Urinary bladder (tissue), 4 donors: ENCODE data around the gene PCNX4. TPM values are rescaled to one million over a fixed set of nuclear protein-coding genes. Genes with fewer than 3 reads are reported as not detected.
"Not testable (repeated sequence)": the region's sequence is repeated elsewhere in the genome, so short reads cannot be mapped to it uniquely, and the experiment has no call there.

ENCODE experiments used
- DNase-seq: peaks from one replicate; pipeline ENCODE4 v3.0.0-alpha.2; 2015; ENCODE audit errors: extremely low spot score
- H3K27ac ChIP-seq: one replicate; pipeline ENCODE4 v1.5.1; 2013; ENCODE audit warnings: low read depth, mild to moderate bottlenecking, moderate library complexity
- H3K36me3 ChIP-seq: one replicate; pipeline ENCODE4 v1.6.1; 2013; ENCODE audit warnings: mild to moderate bottlenecking, moderate library complexity; ENCODE audit not compliant: insufficient read depth
- H3K4me1 ChIP-seq: one replicate; pipeline ENCODE4 v1.6.1; 2013; ENCODE audit warnings: mild to moderate bottlenecking, moderate library complexity; ENCODE audit not compliant: insufficient read depth
- H3K4me3 ChIP-seq: one replicate; pipeline ENCODE4 v1.5.1; 2013; ENCODE audit warnings: low read depth, low read length
- WGBS: extraction: QIAGEN DNeasy Blood & Tissue Kit; methylation state at CpG from one replicate; pipeline ENCODE4 v1.1.7; 2013; 5-methylcytosine and 5-hydroxymethylcytosine counted together
- polyA plus RNA-seq: library from polyadenylated mRNA; stranded (reverse); fragments of 200-250 nt; gene quantifications from one replicate; pipeline ENCODE4 v1.2.3, GENCODE V29; 2013
- total RNA-seq: library from RNA; depleted of rRNA; stranded (reverse); fragments of >200 nt; gene quantifications from one replicate; pipeline ENCODE4 v1.2.3, GENCODE V29; 2014
- donor health status: healthy with polysubstance abuse.
- donor health status: healthy.

Gene PCNX4
- total RNA-seq = 128 TPM
- polyA plus RNA-seq = 15.8 TPM

- WGBS = under 1% methylated on average over 88 of the region's 88 CpGs
- peak; percentile 99 for DNase-seq
- Histone ChIP-seq H3K4me1 (no peaks in the 10 kb centered on the region), H3K27ac (peak within 1 kb of the TSS; percentile 94), H3K4me3 (peak within 1 kb of the TSS; percentile 56), H3K36me3 (no peaks in the 10 kb centered on the region)
Measured at GRCh38 chr14:60091550-60092525, at the start of gene PCNX4. TSS of gene PCNX4 (plus strand) at chr14:60091923. CDS start at chr14:60107639, 15,716 bp downstream.

- not testable (repeated sequence) for DNase-seq, H3K4me3 ChIP-seq, H3K27ac ChIP-seq, H3K4me1 ChIP-seq, H3K36me3 ChIP-seq
- WGBS = 45% methylated on average over 1 of the region's 1 CpG
Measured at GRCh38 chr14:60047976-60048375, 43.7 kb upstream of the PCNX4 start.

- H3K27ac ChIP-seq = no peak overlapping the region
- DNase-seq = peak; percentile 58
- 26% methylated on average over 3 of the region's 3 CpGs for WGBS
- no peaks in the 10 kb centered on the region for H3K4me1 ChIP-seq
- H3K36me3 ChIP-seq = no peaks in the 10 kb centered on the region
- no peak overlapping the region for H3K4me3 ChIP-seq
Measured at GRCh38 chr14:60051721-60052221, 40.0 kb upstream of the PCNX4 start.

- Histone ChIP-seq H3K36me3 (no peaks in the 10 kb centered on the region), H3K4me3 (no peak overlapping the region), H3K27ac (no peak overlapping the region), H3K4me1 (no peaks in the 10 kb centered on the region)
- no peak for DNase-seq
- WGBS = 72% methylated on average over 1 of the region's 1 CpG
Measured at GRCh38 chr14:60058087-60058486, 33.6 kb upstream of the PCNX4 start.

DNA sequence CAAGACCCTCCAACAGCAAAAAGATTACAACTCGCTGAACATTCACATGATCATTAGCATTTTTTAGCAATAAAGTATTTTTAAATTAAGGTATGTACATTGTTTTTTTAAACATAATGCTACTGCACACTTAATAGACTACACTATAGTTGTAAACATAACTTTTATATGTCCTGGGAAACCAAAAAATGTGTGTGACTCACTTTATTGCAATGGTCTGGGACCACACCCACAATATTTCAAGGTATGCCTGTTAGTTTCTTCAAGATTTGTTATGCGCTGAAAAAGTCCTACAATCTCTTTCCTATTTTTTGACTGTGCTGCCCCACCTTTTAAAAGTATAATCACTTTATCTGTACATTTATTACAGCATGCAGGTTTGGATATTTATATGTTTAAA lies 30.4 kb upstream of the PCNX4 start:
- no peak for DNase-seq
- no peaks in the 10 kb centered on the region for H3K4me1 ChIP-seq
- WGBS = 75% methylated on average over 2 of the region's 2 CpGs
- no peaks in the 10 kb centered on the region for H3K36me3 ChIP-seq
- no peak overlapping the region for H3K27ac ChIP-seq
- no peak overlapping the region for H3K4me3 ChIP-seq

DNA sequence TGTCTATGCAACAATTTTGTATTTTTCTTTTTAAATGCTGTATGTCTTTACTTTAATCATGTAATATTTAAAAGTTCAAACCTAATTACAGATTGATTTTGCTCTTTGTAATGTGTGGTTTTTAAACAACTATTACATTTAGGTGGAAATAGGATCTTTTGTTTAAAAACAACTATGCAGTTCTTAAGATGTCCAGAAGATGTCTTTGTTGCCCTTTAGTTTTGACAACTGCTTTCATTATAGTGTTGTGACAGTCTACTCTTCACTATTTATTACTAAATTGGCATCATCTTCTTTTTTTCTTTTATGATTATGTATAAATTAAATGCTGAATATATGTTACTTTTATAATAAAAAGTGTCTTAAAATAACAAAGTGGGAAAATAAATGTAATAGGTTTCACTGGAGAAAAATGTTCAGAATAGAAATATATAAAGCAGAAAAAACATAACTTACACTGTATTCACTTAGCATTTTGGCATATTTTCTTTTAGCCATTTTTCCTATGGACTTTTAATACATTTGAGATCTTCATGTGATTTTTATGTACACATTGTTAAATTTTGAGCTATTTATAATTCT lies 27.1 kb upstream of the PCNX4 start:
- no peak for DNase-seq
- Histone ChIP-seq H3K4me1 (no peaks in the 10 kb centered on the region), H3K4me3 (no peak overlapping the region), H3K36me3 (no peaks in the 10 kb centered on the region), H3K27ac (no peak overlapping the region)

DNA sequence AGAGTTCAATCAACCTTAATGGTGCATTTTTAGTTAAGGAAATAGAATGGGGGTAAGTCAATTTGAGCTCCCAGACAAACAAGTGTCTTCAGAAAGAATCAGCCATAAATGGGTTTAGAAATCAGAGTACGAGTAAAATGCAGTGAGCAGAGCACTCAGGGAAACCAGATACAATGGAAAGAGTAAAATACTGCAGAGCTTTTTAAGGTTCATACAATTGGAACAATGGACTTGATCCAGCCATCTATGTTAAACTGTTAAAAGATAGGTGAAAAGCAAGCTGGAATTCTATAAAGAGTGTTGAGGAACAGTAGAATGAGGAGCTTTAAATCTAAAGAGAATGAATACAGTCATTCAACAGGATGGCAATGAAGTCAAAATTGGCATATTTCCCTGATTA lies 23.8 kb upstream of the PCNX4 start:
- Histone ChIP-seq H3K36me3 (no peaks in the 10 kb centered on the region), H3K27ac (no peak overlapping the region), H3K4me3 (no peak overlapping the region), H3K4me1 (no peaks in the 10 kb centered on the region)
- 95% methylated on average over 1 of the region's 1 CpG for WGBS
- DNase-seq = no peak

- Histone ChIP-seq H3K4me3 (no peak overlapping the region), H3K4me1 (no peaks in the 10 kb centered on the region), H3K36me3 (no peaks in the 10 kb centered on the region), H3K27ac (no peak overlapping the region)
- DNase-seq = no peak
Measured at GRCh38 chr14:60079723-60080122, 12.0 kb upstream of the PCNX4 start.

DNA sequence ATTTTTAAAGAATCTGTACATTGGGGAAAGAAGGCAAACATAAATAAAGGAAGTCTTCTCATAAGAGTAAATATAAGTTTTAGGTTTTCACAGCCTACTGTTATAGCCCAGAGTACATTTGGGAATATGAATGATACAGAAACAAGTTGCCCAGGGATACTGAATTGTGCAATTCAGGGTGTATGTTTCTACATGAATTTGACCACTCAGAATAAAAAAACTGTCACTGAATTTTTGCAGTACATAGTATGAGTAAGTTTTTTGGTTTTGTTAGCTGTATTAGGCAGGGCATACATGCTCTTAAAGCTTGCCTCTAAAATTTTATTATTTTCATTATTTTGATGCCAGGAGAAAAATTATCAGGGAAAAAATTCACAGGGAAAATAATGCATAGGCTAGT lies 6.6 kb upstream of the PCNX4 start:
- H3K4me1 ChIP-seq = no peaks in the 10 kb centered on the region
- no peak overlapping the region for H3K4me3 ChIP-seq
- DNase-seq = no peak
- H3K27ac ChIP-seq = no peak overlapping the region
- H3K36me3 ChIP-seq = no peaks in the 10 kb centered on the region

- 96% methylated on average over 3 of the region's 3 CpGs for WGBS
- no peaks in the 10 kb centered on the region for H3K4me1 ChIP-seq
- no peak overlapping the region for H3K27ac ChIP-seq
Measured at GRCh38 chr14:60085693-60086092, 6.0 kb upstream of the PCNX4 start.

DNA sequence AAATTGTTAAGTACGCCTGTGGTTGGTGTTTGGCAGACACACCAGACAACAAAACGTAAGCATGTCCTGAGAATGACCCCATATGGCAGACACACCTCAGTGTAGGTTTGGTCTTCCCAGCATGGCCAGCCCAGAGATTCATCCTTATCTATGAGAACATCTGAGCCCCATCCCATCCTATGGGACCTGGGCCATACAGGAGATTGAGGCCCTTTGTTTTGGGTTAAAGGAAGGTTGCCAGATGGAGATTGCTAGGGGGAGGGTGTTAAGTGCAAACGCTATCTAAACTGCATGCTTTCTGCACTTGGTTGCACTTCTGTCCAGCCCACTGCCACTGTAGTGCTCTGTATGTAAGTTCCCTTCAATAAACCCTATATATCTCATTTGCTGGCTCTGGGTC lies 4.1 kb upstream of the PCNX4 start:
- 83% methylated on average over 3 of the region's 3 CpGs for WGBS
- DNase-seq = no peak
- no peak overlapping the region for H3K27ac ChIP-seq
- H3K36me3 ChIP-seq = no peaks in the 10 kb centered on the region
- no peaks in the 10 kb centered on the region for H3K4me1 ChIP-seq
- H3K4me3 ChIP-seq = no peak overlapping the region

More at GRCh38 chr14:60085693-60086092, 6.0 kb upstream of the PCNX4 start:
- DNase-seq = no peak
- H3K4me3 ChIP-seq = no peak overlapping the region
- H3K36me3 ChIP-seq = no peaks in the 10 kb centered on the region

DNA sequence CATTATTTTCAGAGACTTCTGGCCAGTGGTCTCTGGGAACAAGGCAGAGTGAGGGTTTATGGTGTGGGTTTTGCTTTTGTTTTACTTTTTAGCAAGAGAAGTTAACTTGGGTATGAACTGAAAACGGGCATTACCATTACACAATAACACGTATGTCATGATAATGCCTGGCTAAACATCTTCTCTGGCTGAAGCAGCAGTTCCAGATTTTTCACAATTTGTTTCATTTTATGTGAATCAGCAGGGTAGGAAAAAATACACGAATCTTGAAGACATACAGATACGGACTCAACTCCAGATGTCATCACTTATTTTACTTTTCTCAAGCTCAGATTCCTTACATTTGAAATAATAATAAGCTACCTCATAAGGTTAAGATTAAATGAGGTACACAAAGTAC lies 2.5 kb upstream of the PCNX4 start:
- Histone ChIP-seq H3K36me3 (no peaks in the 10 kb centered on the region), H3K27ac (no peak overlapping the region), H3K4me3 (no peak overlapping the region), H3K4me1 (no peaks in the 10 kb centered on the region)
- WGBS = 46% methylated on average over 4 of the region's 4 CpGs
- no peak for DNase-seq

GRCh38 chr14:60090864-60091519 lies 731 bp upstream of the PCNX4 start:
- peak; percentile 80 for DNase-seq
- Histone ChIP-seq H3K27ac (peak overlapping the region; percentile 94), H3K36me3 (no peaks in the 10 kb centered on the region), H3K4me1 (no peaks in the 10 kb centered on the region), H3K4me3 (peak overlapping the region; percentile 49)
- 6% methylated on average over 16 of the region's 16 CpGs for WGBS

DNA sequence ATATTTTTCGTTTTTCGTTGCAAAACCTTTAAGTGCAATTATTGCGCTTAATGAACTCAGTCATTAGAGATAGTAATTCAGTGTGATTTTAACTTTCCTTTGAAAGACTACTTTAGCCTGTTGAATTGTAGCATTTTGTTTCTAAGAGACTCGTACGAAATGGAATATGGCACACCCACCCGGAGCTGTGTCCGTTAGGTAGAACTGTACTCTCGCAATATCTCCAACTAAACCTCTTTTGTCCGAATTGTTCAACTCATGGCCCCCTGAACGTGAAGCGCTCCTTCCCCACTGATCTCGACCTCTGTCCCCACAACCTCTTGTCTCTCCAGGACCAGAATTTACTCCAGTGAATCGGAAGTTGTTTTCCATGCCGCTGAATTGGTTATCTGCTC lies 800 bp downstream of the PCNX4 start:
- no peaks in the 10 kb centered on the region for H3K36me3 ChIP-seq
- under 1% methylated on average over 14 of the region's 14 CpGs for WGBS
- H3K4me1 ChIP-seq = no peaks in the 10 kb centered on the region
- DNase-seq = peak; percentile 20
- H3K4me3 ChIP-seq = peak overlapping the region; percentile 56
- peak overlapping the region; percentile 94 for H3K27ac ChIP-seq
